Measurements from ENCODE around the gene HYDIN. TPM values are rescaled to one million over a fixed set of nuclear protein-coding genes. Genes with fewer than 3 reads are reported as not detected.
A peak's percentile ranks its signal among the peaks of the same experiment; 100 is the strongest.

The HYDIN gene
- total RNA-seq = 1 to 10 TPM in 1 of 2 donors, under 1 TPM in 1; 0.30 to 1.2 TPM

- no peak for ATAC-seq (replicated peaks in 1 of 2)
- no peaks in the 10 kb centered on the region for H3K4me1 Mint-ChIP-seq (ENCODE audit: low read depth)
These were observed at the start of gene HYDIN for GRCh38 chr16:71230122-71230845. Gene HYDIN, minus strand, starts transcription at chr16:71230722. Its CDS starts 43,827 bp downstream, at chr16:71186895.

GRCh38 chr16:71276589-71277334 lies 46.2 kb upstream of the HYDIN start:
- Mint-ChIP-seq H3K27ac (no peak overlapping the region), H3K9me3 (peaks cover 0 to 7% of the 10 kb centered on the region in 2 donors), H3K36me3 (ENCODE audit: insufficient read depth in 2 of 2) (peaks cover 1 to 5% of the 10 kb centered on the region in 2 donors), H3K4me3 (no peak overlapping the region), H3K4me1 (ENCODE audit: low read depth) (no peaks in the 10 kb centered on the region), H3K27me3 (ENCODE audit: low read depth) (no peaks in the 10 kb centered on the region)
- ATAC-seq (replicated peaks in 1 of 2) = no peak
- DNase-seq = no peak

More at GRCh38 chr16:71230122-71230845, at the start of gene HYDIN:
- H3K36me3 Mint-ChIP-seq (ENCODE audit: insufficient read depth in 2 of 2) = peaks cover 10 to 11% of the 10 kb centered on the region in 2 donors
- peaks cover 9 to 17% of the 10 kb centered on the region in 2 donors for H3K9me3 Mint-ChIP-seq
- peak; percentile 18 to 21 for DNase-seq
- H3K27me3 Mint-ChIP-seq (ENCODE audit: low read depth) = peaks cover 23% of the 10 kb centered on the region
- H3K4me3 Mint-ChIP-seq = peak within 1 kb of the TSS in 1 of 2 donors; percentile 63
- no peak within 1 kb of the TSS for H3K27ac Mint-ChIP-seq

GRCh38 chr16:71273384-71273783 lies 42.9 kb upstream of the HYDIN start:
- Mint-ChIP-seq H3K4me1 (ENCODE audit: low read depth) (no peaks in the 10 kb centered on the region), H3K4me3 (no peak overlapping the region), H3K9me3 (peaks cover 0 to 7% of the 10 kb centered on the region in 2 donors), H3K36me3 (ENCODE audit: insufficient read depth in 2 of 2) (peaks cover 1 to 5% of the 10 kb centered on the region in 2 donors), H3K27me3 (ENCODE audit: low read depth) (peaks cover 7% of the 10 kb centered on the region), H3K27ac (no peak overlapping the region)
- no peak for ATAC-seq (replicated peaks in 1 of 2)
- no peak for DNase-seq

- H3K27me3 Mint-ChIP-seq (ENCODE audit: low read depth) = peaks cover 29% of the 10 kb centered on the region
- no peak for DNase-seq
- H3K36me3 Mint-ChIP-seq (ENCODE audit: insufficient read depth in 2 of 2) = no peaks in the 10 kb centered on the region
- no peak overlapping the region for H3K4me3 Mint-ChIP-seq
- no peak overlapping the region for H3K27ac Mint-ChIP-seq
- H3K4me1 Mint-ChIP-seq (ENCODE audit: low read depth) = no peaks in the 10 kb centered on the region
- H3K9me3 Mint-ChIP-seq = no peaks in the 10 kb centered on the region
- ATAC-seq (replicated peaks in 1 of 2) = no peak
These were observed 33.8 kb upstream of the HYDIN start for GRCh38 chr16:71264299-71264698.

GRCh38 chr16:71263582-71263981 lies 33.1 kb upstream of the HYDIN start:
- peaks cover 35% of the 10 kb centered on the region for H3K27me3 Mint-ChIP-seq (ENCODE audit: low read depth)
- DNase-seq (no peak), ATAC-seq (replicated peaks in 1 of 2) (no peak)
- H3K27ac Mint-ChIP-seq = no peak overlapping the region
- H3K36me3 Mint-ChIP-seq (ENCODE audit: insufficient read depth in 2 of 2) = no peaks in the 10 kb centered on the region
- H3K4me1 Mint-ChIP-seq (ENCODE audit: low read depth) = no peaks in the 10 kb centered on the region
- H3K4me3 Mint-ChIP-seq = no peak overlapping the region
- H3K9me3 Mint-ChIP-seq = no peaks in the 10 kb centered on the region

- no peak for DNase-seq
- peaks cover 39% of the 10 kb centered on the region for H3K27me3 Mint-ChIP-seq (ENCODE audit: low read depth)
- H3K9me3 Mint-ChIP-seq = no peaks in the 10 kb centered on the region
- no peak overlapping the region for H3K27ac Mint-ChIP-seq
- H3K4me3 Mint-ChIP-seq = no peak overlapping the region
- H3K36me3 Mint-ChIP-seq (ENCODE audit: insufficient read depth in 2 of 2) = no peaks in the 10 kb centered on the region
- H3K4me1 Mint-ChIP-seq (ENCODE audit: low read depth) = no peaks in the 10 kb centered on the region
- ATAC-seq (replicated peaks in 1 of 2) = no peak
These were observed 31.9 kb upstream of the HYDIN start for GRCh38 chr16:71262391-71262790.

- ATAC-seq (replicated peaks in 1 of 2) (no peak), DNase-seq (no peak)
- Mint-ChIP-seq H3K4me3 (no peak overlapping the region), H3K4me1 (ENCODE audit: low read depth) (no peaks in the 10 kb centered on the region), H3K9me3 (no peaks in the 10 kb centered on the region), H3K36me3 (ENCODE audit: insufficient read depth in 2 of 2) (no peaks in the 10 kb centered on the region), H3K27me3 (ENCODE audit: low read depth) (peaks cover 49% of the 10 kb centered on the region), H3K27ac (no peak overlapping the region)
These were observed 30.5 kb upstream of the HYDIN start for GRCh38 chr16:71260995-71261394.

- ATAC-seq (replicated peaks in 1 of 2) = no peak
- H3K27me3 Mint-ChIP-seq (ENCODE audit: low read depth) = peaks cover 49% of the 10 kb centered on the region
- no peak overlapping the region for H3K4me3 Mint-ChIP-seq
- no peaks in the 10 kb centered on the region for H3K9me3 Mint-ChIP-seq
- H3K27ac Mint-ChIP-seq = no peak overlapping the region
- H3K4me1 Mint-ChIP-seq (ENCODE audit: low read depth) = no peaks in the 10 kb centered on the region
- no peak for DNase-seq
- H3K36me3 Mint-ChIP-seq (ENCODE audit: insufficient read depth in 2 of 2) = no peaks in the 10 kb centered on the region
These were observed 28.6 kb upstream of the HYDIN start for GRCh38 chr16:71259086-71259485.

- Mint-ChIP-seq H3K4me1 (ENCODE audit: low read depth) (no peaks in the 10 kb centered on the region), H3K4me3 (no peak overlapping the region), H3K36me3 (ENCODE audit: insufficient read depth in 2 of 2) (no peaks in the 10 kb centered on the region), H3K27me3 (ENCODE audit: low read depth) (peaks cover 49% of the 10 kb centered on the region), H3K27ac (no peak overlapping the region), H3K9me3 (no peaks in the 10 kb centered on the region)
- ATAC-seq (replicated peaks in 1 of 2) = no peak
- no peak for DNase-seq
These were observed 27.9 kb upstream of the HYDIN start for GRCh38 chr16:71258372-71258771.

GRCh38 chr16:71257768-71258167 lies 27.2 kb upstream of the HYDIN start:
- DNase-seq = no peak
- Mint-ChIP-seq H3K27ac (no peak overlapping the region), H3K4me3 (no peak overlapping the region), H3K36me3 (ENCODE audit: insufficient read depth in 2 of 2) (no peaks in the 10 kb centered on the region), H3K9me3 (no peaks in the 10 kb centered on the region), H3K27me3 (ENCODE audit: low read depth) (peaks cover 46% of the 10 kb centered on the region), H3K4me1 (ENCODE audit: low read depth) (no peaks in the 10 kb centered on the region)
- no peak for ATAC-seq (replicated peaks in 1 of 2)

GRCh38 chr16:71255721-71256120 lies 25.2 kb upstream of the HYDIN start:
- Mint-ChIP-seq H3K4me1 (ENCODE audit: low read depth) (no peaks in the 10 kb centered on the region), H3K36me3 (ENCODE audit: insufficient read depth in 2 of 2) (no peaks in the 10 kb centered on the region), H3K9me3 (no peaks in the 10 kb centered on the region), H3K27me3 (ENCODE audit: low read depth) (peaks cover 31% of the 10 kb centered on the region), H3K4me3 (no peak overlapping the region), H3K27ac (no peak overlapping the region)
- no peak for DNase-seq
- ATAC-seq (replicated peaks in 1 of 2) = no peak

- H3K36me3 Mint-ChIP-seq (ENCODE audit: insufficient read depth in 2 of 2) = no peaks in the 10 kb centered on the region
- no peak overlapping the region for H3K27ac Mint-ChIP-seq
- DNase-seq (no peak), ATAC-seq (replicated peaks in 1 of 2) (no peak)
- H3K27me3 Mint-ChIP-seq (ENCODE audit: low read depth) = peaks cover 24% of the 10 kb centered on the region
- no peaks in the 10 kb centered on the region for H3K9me3 Mint-ChIP-seq
- H3K4me1 Mint-ChIP-seq (ENCODE audit: low read depth) = no peaks in the 10 kb centered on the region
- no peak overlapping the region for H3K4me3 Mint-ChIP-seq
These were observed 24.5 kb upstream of the HYDIN start for GRCh38 chr16:71254832-71255525.

Data from activated T-cell treated with anti-CD3 and anti-CD28 coated beads, Interleukin-2, amount 50 U/mL, for 72 hours (primary cell).